Activated B cell treated with CpG ODN at 0.5 μM for 24 hours (primary cell): ENCODE measurements around the gene TRPV2. TPM values are rescaled to one million over a fixed set of nuclear protein-coding genes. Genes with fewer than 3 reads are reported as not detected.

Source experiments
- ATAC-seq: fragments of 200-7000 bp; cut with Tn5 transposase; one replicate; pipeline ENCODE4 v1.10.0; 2021; ENCODE audit warnings: low read depth, mild to moderate bottlenecking, moderate library complexity
- CTCF ChIA-PET: fragments of 350-600 bp; sonication (Branson Sonifier 250); formaldehyde crosslinking; loops from one replicate; lab custom pipeline; 2021; ENCODE audit warnings: antibody characterized with exemption; lab: Charles Lee
- POLR2A ChIA-PET: fragments of 350-600 bp; sonication (Branson Sonifier 250); formaldehyde crosslinking; loops from one replicate; lab custom pipeline; 2021; ENCODE audit warnings: antibody characterized with exemption; lab: Charles Lee
- DNase-seq: peaks from one replicate; pipeline ENCODE4 v3.0.0; 2022
- H3K27ac Mint-ChIP-seq: one replicate; pipeline ENCODE4 v1.8.0; 2020; ENCODE audit warnings: mixed read lengths
- H3K27me3 Mint-ChIP-seq: one replicate; pipeline ENCODE4 v1.8.0; 2021; ENCODE audit warnings: mixed read lengths
- H3K36me3 Mint-ChIP-seq: one replicate; pipeline ENCODE4 v1.8.0; 2021; ENCODE audit warnings: low read depth, mixed read lengths
- H3K4me1 Mint-ChIP-seq: one replicate; pipeline ENCODE4 v1.8.0; 2021; ENCODE audit warnings: mixed read lengths
- H3K4me3 Mint-ChIP-seq: one replicate; pipeline ENCODE4 v1.8.0; 2020; ENCODE audit warnings: mild to moderate bottlenecking, mixed read lengths
- H3K9me3 Mint-ChIP-seq: one replicate; pipeline ENCODE4 v1.8.0; 2020; ENCODE audit warnings: mixed read lengths
- intact Hi-C: fragments of 100-400 bp; cut with micrococcal nuclease; formaldehyde crosslinking; loops from one replicate; pipeline ENCODE4 v1.15.1; 2024
- total RNA-seq: library from RNA; stranded (reverse); gene quantifications from 2 replicates; pipeline ENCODE4 v1.2.3, GENCODE V29; 2022
- TF ChIP-seq, protein P1 (sequence below): fragments of 200-600 bp; IDR thresholded peaks from one replicate; pipeline ENCODE4 v1.8.0; 2022; ENCODE audit warnings: antibody characterized with exemption, mild to moderate bottlenecking

The TRPV2 gene
- total RNA-seq, 1 donor from 2014 or later: 65.8 TPM

DNA sequence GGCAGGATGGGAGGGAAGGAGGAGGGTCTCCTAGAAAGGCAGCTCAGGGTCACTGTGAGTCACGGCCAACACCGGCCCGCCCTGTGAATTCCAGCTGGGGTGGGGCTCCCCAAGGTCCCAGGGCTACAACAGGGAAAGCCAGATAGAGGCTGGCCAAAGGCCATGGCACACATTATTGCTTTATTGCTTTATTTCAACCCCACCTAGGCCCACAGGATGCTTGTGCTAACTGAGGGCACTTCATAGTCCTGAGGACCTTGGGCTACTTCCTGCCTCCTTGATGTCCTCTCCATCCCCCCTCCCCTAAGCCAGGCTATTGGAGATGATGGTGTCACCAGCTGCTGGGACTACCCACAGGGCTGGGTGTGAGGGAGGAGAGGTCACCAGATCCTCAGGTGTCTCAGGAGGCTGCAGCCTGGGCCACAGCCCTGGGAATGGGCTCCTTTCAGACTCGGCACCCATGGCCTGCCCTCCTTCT, 50.5 kb downstream of the TRPV2 start:
- ChIA-PET POLR2A (no interaction called here), CTCF (no interaction called here)
- no peak for ATAC-seq
- no peaks in the 10 kb centered on the region for H3K36me3 Mint-ChIP-seq
- DNase-seq: no peak
- TF ChIP-seq, protein P1, sequence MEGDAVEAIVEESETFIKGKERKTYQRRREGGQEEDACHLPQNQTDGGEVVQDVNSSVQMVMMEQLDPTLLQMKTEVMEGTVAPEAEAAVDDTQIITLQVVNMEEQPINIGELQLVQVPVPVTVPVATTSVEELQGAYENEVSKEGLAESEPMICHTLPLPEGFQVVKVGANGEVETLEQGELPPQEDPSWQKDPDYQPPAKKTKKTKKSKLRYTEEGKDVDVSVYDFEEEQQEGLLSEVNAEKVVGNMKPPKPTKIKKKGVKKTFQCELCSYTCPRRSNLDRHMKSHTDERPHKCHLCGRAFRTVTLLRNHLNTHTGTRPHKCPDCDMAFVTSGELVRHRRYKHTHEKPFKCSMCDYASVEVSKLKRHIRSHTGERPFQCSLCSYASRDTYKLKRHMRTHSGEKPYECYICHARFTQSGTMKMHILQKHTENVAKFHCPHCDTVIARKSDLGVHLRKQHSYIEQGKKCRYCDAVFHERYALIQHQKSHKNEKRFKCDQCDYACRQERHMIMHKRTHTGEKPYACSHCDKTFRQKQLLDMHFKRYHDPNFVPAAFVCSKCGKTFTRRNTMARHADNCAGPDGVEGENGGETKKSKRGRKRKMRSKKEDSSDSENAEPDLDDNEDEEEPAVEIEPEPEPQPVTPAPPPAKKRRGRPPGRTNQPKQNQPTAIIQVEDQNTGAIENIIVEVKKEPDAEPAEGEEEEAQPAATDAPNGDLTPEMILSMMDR: no peak
- H3K9me3 Mint-ChIP-seq: no peaks in the 10 kb centered on the region
- H3K4me1 Mint-ChIP-seq: no peaks in the 10 kb centered on the region
- H3K27ac Mint-ChIP-seq: no peak overlapping the region
- intact Hi-C loops: no loop called here
- H3K4me3 Mint-ChIP-seq: no peak overlapping the region
- no peaks in the 10 kb centered on the region for H3K27me3 Mint-ChIP-seq

DNA sequence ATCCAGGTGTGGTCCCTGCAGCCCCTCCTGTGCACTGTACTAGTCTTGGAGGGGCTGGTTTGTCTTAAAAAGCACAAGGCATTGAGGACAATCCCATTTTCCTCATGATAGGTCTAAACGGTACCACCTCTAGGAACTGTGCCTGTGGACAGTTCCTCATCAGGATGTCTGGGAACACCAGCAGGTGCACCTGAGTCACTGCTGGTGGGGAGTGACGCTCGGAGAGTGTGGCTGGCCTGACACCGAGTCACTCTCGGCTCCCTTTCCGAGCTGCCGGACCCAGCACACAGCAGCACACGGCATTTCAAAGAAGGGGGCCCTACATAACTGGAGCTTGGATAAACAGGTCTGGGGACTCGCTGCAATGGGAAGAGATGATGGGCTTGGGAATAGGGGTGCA, 51.0 kb downstream of the TRPV2 start:
- intact Hi-C loops: no loop called here
- no peak for ATAC-seq
- no peak for DNase-seq
- Mint-ChIP-seq H3K36me3 (no peaks in the 10 kb centered on the region), H3K27me3 (no peaks in the 10 kb centered on the region), H3K4me3 (no peak overlapping the region), H3K9me3 (no peaks in the 10 kb centered on the region), H3K27ac (no peak overlapping the region), H3K4me1 (no peaks in the 10 kb centered on the region)
- ChIA-PET CTCF (no interaction called here), POLR2A (no interaction called here)
- TF ChIP-seq, protein P1: no peak

DNA sequence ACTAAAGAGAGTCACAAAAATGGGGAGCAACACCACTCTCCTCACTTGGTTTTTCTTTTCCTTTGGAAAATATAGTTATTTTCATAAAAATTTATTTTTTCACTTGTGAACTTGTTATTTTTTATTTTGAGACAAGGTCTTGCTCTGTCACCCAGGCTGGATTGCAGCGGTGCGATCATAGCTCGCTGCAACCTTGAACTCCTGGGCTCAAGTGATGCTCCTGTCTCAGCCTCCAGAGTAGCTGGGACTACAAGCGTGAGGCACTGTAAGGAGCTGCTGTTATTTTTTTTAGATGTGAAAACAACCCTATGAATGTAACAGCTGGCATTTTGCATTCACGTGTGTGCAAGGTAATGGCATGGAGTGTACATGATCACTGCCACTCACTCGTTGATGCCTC, 51.7 kb downstream of the TRPV2 start:
- Mint-ChIP-seq H3K9me3 (no peaks in the 10 kb centered on the region), H3K27ac (no peak overlapping the region), H3K4me3 (no peak overlapping the region), H3K27me3 (no peaks in the 10 kb centered on the region), H3K4me1 (no peaks in the 10 kb centered on the region), H3K36me3 (no peaks in the 10 kb centered on the region)
- POLR2A ChIA-PET: no interaction called here
- TF ChIP-seq, protein P1: no peak
- intact Hi-C loops: no loop called here
- CTCF ChIA-PET: no interaction called here
- no peak for DNase-seq
- ATAC-seq: no peak

DNA sequence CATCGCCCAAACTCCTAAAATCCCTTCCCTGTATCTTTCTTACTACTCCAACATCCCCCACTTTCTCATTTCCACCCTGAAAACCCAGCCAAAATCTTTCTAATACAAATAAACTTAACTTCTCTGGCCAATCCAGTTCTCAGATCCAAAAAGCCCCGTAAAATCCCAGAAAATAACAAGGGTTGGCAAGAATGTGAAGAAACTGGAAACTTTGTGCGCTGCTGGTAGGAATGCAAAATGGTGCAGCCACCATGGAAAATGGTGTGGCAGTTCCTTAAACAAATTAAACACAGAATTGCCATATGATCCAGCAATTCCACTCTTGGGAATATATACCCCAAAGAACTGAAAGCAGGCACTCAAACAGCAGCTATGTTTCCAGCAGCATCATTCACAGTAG, 52.5 kb downstream of the TRPV2 start:
- DNase-seq (no peak), ATAC-seq (no peak)
- CTCF ChIA-PET: no interaction called here
- TF ChIP-seq, protein P1: no peak
- Mint-ChIP-seq H3K27me3 (no peaks in the 10 kb centered on the region), H3K36me3 (no peaks in the 10 kb centered on the region), H3K9me3 (no peaks in the 10 kb centered on the region), H3K27ac (no peak overlapping the region), H3K4me1 (no peaks in the 10 kb centered on the region), H3K4me3 (no peak overlapping the region)
- POLR2A ChIA-PET: no interaction called here
- intact Hi-C loops: no loop called here

DNA sequence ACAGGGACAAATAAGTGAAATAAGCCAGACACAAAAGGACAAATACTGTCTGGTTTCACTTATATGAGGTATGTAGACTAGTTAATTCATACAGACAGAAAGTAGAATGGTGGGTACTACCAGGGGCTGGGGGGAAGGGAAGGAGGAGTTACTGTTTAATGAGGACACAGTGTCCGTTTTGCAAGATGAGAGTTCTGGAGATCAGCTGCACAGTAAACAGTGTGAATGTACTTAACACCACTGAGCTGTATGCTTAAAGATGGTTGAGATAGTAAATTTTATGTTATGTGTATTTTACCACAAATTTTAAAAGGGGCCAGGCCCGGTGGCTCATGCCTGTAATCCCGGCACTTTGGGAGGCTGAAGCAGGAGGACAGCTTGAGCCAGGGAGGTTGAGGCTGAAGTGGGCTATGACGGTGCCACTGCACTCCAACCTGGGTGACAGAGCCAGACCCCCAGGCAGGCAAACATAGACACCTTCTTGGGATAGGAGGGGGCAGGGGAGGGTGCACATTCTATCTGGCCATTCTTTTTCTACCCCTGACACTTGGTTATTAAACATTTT, 53.1 kb downstream of the TRPV2 start:
- Mint-ChIP-seq H3K27ac (no peak overlapping the region), H3K4me3 (no peak overlapping the region), H3K27me3 (no peaks in the 10 kb centered on the region), H3K9me3 (no peaks in the 10 kb centered on the region), H3K4me1 (no peaks in the 10 kb centered on the region), H3K36me3 (no peaks in the 10 kb centered on the region)
- intact Hi-C loops: no loop called here
- TF ChIP-seq, protein P1: no peak
- ChIA-PET CTCF (no interaction called here), POLR2A (no interaction called here)
- DNase-seq (no peak), ATAC-seq (no peak)
